ENCODE results near the gene MYO18B. TPM values are rescaled to one million over a fixed set of nuclear protein-coding genes. Genes with fewer than 3 reads are reported as not detected.

The MYO18B gene
- total and polyA plus RNA-seq, 2 of the 4 experiments (the other 2 are of a cell fraction), result under 0.01 TPM; not detected in 1

DNA sequence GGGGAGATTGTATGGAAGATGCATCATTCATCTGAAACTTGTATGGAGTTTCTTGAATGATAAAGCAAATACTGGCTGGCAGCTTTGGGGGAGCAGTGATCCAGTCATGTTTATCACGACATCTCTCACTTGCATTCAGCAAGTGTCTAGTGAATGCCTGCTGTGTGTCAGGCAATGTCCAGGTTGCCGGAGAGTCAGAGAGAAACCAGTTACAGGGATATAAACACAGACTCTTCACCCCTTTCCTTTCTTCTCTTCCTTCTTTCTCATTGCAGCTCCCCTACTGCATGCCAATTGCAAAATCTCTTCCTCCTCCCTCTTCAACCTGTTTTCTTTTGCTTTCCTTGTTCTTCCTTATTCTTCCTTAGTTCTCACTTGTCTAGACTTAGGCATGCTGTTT lies 220.7 kb downstream of the MYO18B start:
- Histone ChIP-seq H4K5ac (ENCODE audit: low read depth, low read length) (no peak overlapping the region), H3K4ac (ENCODE audit: low read depth, low read length) (no peak overlapping the region), H3K36me3 (ENCODE audit: control insufficient read depth, insufficient read depth, low read length) (no peaks in the 10 kb centered on the region), H3K4me3 (ENCODE audit: insufficient read depth, low read depth, low read length) (no peak overlapping the region), H2BK20ac (ENCODE audit: low read depth, low read length) (no peak overlapping the region), H4K8ac (ENCODE audit: low read depth in 2 of 2, low read length in 2 of 2) (no peak overlapping the region), H2BK5ac (ENCODE audit: low read depth, low read length, poor library complexity, severe bottlenecking) (no peak overlapping the region), H3K79me1 (ENCODE audit: low read depth in 1 of 2, low read length in 2 of 2) (no peaks in the 10 kb centered on the region), H2BK120ac (ENCODE audit: low read depth, low read length) (no peak overlapping the region), H3K56ac (ENCODE audit: extremely low read depth, insufficient read depth, low read length) (no peak overlapping the region), H3K23ac (ENCODE audit: low read depth, low read length) (no peak overlapping the region), H3K9me3 (ENCODE audit: control insufficient read depth, insufficient read depth, low read length) (peaks cover 10% of the 10 kb centered on the region), H2AK5ac (ENCODE audit: low read depth, low read length) (no peak overlapping the region), H3K27ac (ENCODE audit: insufficient read depth, low read length) (no peak overlapping the region), H3K4me2 (ENCODE audit: low read depth, low read length) (no peak overlapping the region), H3K4me1 (ENCODE audit: control insufficient read depth, insufficient read depth, low read length) (no peaks in the 10 kb centered on the region), H4K91ac (ENCODE audit: insufficient read depth, low read depth, low read length) (no peak overlapping the region), H3K27me3 (ENCODE audit: control insufficient read depth, insufficient read depth, low read length) (no peaks in the 10 kb centered on the region), H2AK9ac (replicated peaks; ENCODE audit: low read depth, low read length, poor library complexity) (no peak overlapping the region), H3K18ac (ENCODE audit: low read depth, low read length) (no peak overlapping the region), H2AFZ (replicated peaks; ENCODE audit: low read length, poor library complexity) (no peak overlapping the region), H3K9me1 (ENCODE audit: insufficient read depth, low read length) (no peaks in the 10 kb centered on the region), H4K20me1 (ENCODE audit: insufficient read depth, low read length) (no peaks in the 10 kb centered on the region), H2BK15ac (ENCODE audit: low read depth, low read length) (no peak overlapping the region), H3K14ac (replicated peaks; ENCODE audit: low read depth, low read length) (no peak overlapping the region), H3K9ac (ENCODE audit: low read depth, low read length) (no peak overlapping the region)
- POLR2A ChIA-PET (ENCODE audit: unreplicated experiment), result no interaction called here
- WGBS, 2 experiments (ENCODE audit: extremely low coverage in 2 of 2, insufficient read length in 1 of 2), result 100% methylated on average over 1 of the region's 2 CpGs; no CpG with 5 or more reads in 1 of the 2 experiments
- ATAC-seq (ENCODE audit: low read depth), result no peak
- dilution Hi-C loops (cut with HindIII; ENCODE audit: low sequenced_read_pairs, unreplicated experiment) (no loop called here), in situ Hi-C loops (cut with MboI; ENCODE audit: low sequenced_read_pairs) (no loop called here), intact Hi-C loops (cut with micrococcal nuclease) (no loop called here)
- no peak for DNase-seq
- no TSS peak for BruUV-seq (replicated peaks)
- TF ChIP-seq CTCF (conservative IDR thresholded peaks at IDR 0.05; ENCODE audit: low read depth, low read length), result no peak
- TF ChIP-seq, protein P1, sequence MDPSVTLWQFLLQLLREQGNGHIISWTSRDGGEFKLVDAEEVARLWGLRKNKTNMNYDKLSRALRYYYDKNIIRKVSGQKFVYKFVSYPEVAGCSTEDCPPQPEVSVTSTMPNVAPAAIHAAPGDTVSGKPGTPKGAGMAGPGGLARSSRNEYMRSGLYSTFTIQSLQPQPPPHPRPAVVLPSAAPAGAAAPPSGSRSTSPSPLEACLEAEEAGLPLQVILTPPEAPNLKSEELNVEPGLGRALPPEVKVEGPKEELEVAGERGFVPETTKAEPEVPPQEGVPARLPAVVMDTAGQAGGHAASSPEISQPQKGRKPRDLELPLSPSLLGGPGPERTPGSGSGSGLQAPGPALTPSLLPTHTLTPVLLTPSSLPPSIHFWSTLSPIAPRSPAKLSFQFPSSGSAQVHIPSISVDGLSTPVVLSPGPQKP (IDR thresholded peaks at IDR 0.05; ENCODE audit: borderline replicate concordance, low read depth, low read length), result no peak
- no peak for TF ChIP-seq SMC3 (IDR thresholded peaks at IDR 0.05; ENCODE audit: low read depth, low read length)
- TF ChIP-seq MAFK (IDR thresholded peaks at IDR 0.05; ENCODE audit: low read depth, low read length), result no peak
- TF ChIP-seq RCOR1 (IDR thresholded peaks at IDR 0.05; ENCODE audit: insufficient replicate concordance, low read length), result no peak
- no peak for TF ChIP-seq CEBPB (IDR thresholded peaks at IDR 0.05; ENCODE audit: low read depth, low read length)
- TF ChIP-seq MXI1 (IDR thresholded peaks at IDR 0.05; ENCODE audit: borderline replicate concordance, low read depth, low read length), result no peak
- no peak for TF ChIP-seq RFX5 (IDR thresholded peaks at IDR 0.05; ENCODE audit: low read depth, low read length)
- TF ChIP-seq POLR2A (IDR thresholded peaks at IDR 0.05; ENCODE audit: low read depth, low read length), result no peak
- CTCF ChIA-PET, result no interaction called here
